ENCODE measurements around the gene IL22.
A peak's percentile ranks its signal among the peaks of the same experiment; 100 is the strongest.

Gene IL22

DNA sequence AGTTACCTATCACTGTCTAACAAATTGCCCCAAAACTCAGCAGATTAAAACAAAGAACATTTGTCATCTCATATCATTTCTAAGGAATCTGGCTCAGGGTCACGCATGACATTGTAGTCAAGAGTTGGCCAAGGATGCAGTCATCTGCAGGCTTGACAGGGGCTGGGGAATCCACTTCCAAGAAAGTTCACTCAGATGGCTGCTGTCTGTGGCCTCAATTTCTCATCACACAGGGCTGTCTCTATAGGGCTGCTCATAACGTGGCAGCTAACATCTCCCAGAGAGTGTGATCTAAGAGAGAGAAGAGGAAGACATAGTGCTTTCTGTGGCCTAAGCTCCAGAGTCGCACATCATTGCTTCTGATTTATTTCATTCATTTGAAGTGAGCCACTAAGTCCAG lies 17.0 kb upstream of the IL22 start:
- Histone ChIP-seq H3K79me2 (ENCODE audit: control insufficient read depth, insufficient read depth, low read length, poor library complexity) (no peaks in the 10 kb centered on the region), H4K8ac (ENCODE audit: low read depth, low read length) (no peak overlapping the region), H3K4me3 (ENCODE audit: low read depth, low read length) (no peak overlapping the region), H4K91ac (ENCODE audit: low read depth, low read length) (no peak overlapping the region), H3K18ac (ENCODE audit: low read length) (no peak overlapping the region), H3K4me2 (ENCODE audit: low read length) (no peak overlapping the region), H3K27ac (ENCODE audit: low read depth, low read length) (no peak overlapping the region), H3K4me1 (ENCODE audit: control insufficient read depth in 1 of 2, insufficient read depth in 2 of 2, low read length in 2 of 2) (no peaks in the 10 kb centered on the region), H2BK120ac (ENCODE audit: insufficient read depth, low read length, poor library complexity) (no peak overlapping the region), H3K79me1 (ENCODE audit: low read length) (no peaks in the 10 kb centered on the region), H3K9me3 (ENCODE audit: insufficient read depth, low read depth, low read length) (no peaks in the 10 kb centered on the region), H2AK5ac (ENCODE audit: low read length) (no peak overlapping the region), H4K12ac (ENCODE audit: low read depth, low read length) (no peak overlapping the region), H2BK12ac (ENCODE audit: low read length) (no peak overlapping the region), H3K4ac (ENCODE audit: low read depth, low read length) (no peak overlapping the region), H2BK5ac (ENCODE audit: low read depth, low read length, poor library complexity) (no peak overlapping the region), H3K36me3 (ENCODE audit: control insufficient read depth in 1 of 2, insufficient read depth in 2 of 2, low read length in 2 of 2) (no peaks in the 10 kb centered on the region), H2AFZ (ENCODE audit: insufficient read depth, low read length, poor library complexity) (no peak overlapping the region), H3K9ac (ENCODE audit: low read length) (no peak overlapping the region), H3K27me3 (ENCODE audit: insufficient read depth, low read length) (no peaks in the 10 kb centered on the region), H3K14ac (ENCODE audit: low read length) (no peak overlapping the region), H3K23ac (ENCODE audit: low read length) (no peak overlapping the region)
- no peak for DNase-seq
- WGBS (ENCODE audit: extremely low coverage, insufficient coverage, insufficient read length) = no CpG with 5 or more reads among the region's 3 CpGs

DNA sequence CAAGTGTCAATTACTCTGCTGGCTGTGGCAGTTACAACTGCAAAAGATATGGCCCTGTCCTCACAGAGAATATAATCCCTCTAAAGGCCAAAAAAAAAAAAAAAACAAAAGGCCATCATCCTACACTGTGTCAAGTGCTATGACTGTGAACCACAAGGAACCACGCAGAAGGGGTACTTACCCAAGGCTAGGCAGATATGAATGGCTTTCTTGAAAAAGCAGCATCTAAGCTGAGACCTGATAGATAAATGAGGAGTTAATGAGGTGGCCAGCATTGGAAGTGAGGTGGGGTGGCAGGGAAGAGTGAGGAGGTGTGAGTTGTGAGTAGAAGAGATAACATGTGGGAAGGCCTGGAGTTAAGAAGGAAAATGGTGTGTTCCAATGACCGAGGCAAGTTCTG lies 16.4 kb upstream of the IL22 start:
- H3K23ac ChIP-seq (ENCODE audit: low read length) = no peak overlapping the region
- no peaks in the 10 kb centered on the region for H3K79me2 ChIP-seq (ENCODE audit: control insufficient read depth, insufficient read depth, low read length, poor library complexity)
- H3K27me3 ChIP-seq (ENCODE audit: insufficient read depth, low read length) = no peaks in the 10 kb centered on the region
- no peak overlapping the region for H3K4me3 ChIP-seq (ENCODE audit: low read depth, low read length)
- DNase-seq = no peak
- no peaks in the 10 kb centered on the region for H3K9me3 ChIP-seq (ENCODE audit: insufficient read depth, low read depth, low read length)
- H4K12ac ChIP-seq (ENCODE audit: low read depth, low read length) = no peak overlapping the region
- H4K91ac ChIP-seq (ENCODE audit: low read depth, low read length) = no peak overlapping the region
- no peak overlapping the region for H2BK5ac ChIP-seq (ENCODE audit: low read depth, low read length, poor library complexity)
- H3K79me1 ChIP-seq (ENCODE audit: low read length) = no peaks in the 10 kb centered on the region
- no peak overlapping the region for H3K27ac ChIP-seq (ENCODE audit: low read depth, low read length)
- H3K4me1 ChIP-seq (ENCODE audit: control insufficient read depth in 1 of 2, insufficient read depth in 2 of 2, low read length in 2 of 2) = no peaks in the 10 kb centered on the region
- H3K14ac ChIP-seq (ENCODE audit: low read length) = no peak overlapping the region
- H3K9ac ChIP-seq (ENCODE audit: low read length) = no peak overlapping the region
- no peak overlapping the region for H4K8ac ChIP-seq (ENCODE audit: low read depth, low read length)
- H2AK5ac ChIP-seq (ENCODE audit: low read length) = no peak overlapping the region
- no peak overlapping the region for H3K4ac ChIP-seq (ENCODE audit: low read depth, low read length)
- H3K36me3 ChIP-seq (ENCODE audit: control insufficient read depth in 1 of 2, insufficient read depth in 2 of 2, low read length in 2 of 2) = no peaks in the 10 kb centered on the region
- no peak overlapping the region for H3K4me2 ChIP-seq (ENCODE audit: low read length)
- no CpG with 5 or more reads among the region's 2 CpGs for WGBS (ENCODE audit: extremely low coverage, insufficient coverage, insufficient read length)
- H2BK120ac ChIP-seq (ENCODE audit: insufficient read depth, low read length, poor library complexity) = no peak overlapping the region
- no peak overlapping the region for H3K18ac ChIP-seq (ENCODE audit: low read length)
- H2AFZ ChIP-seq (ENCODE audit: insufficient read depth, low read length, poor library complexity) = no peak overlapping the region
- H2BK12ac ChIP-seq (ENCODE audit: low read length) = no peak overlapping the region

DNA sequence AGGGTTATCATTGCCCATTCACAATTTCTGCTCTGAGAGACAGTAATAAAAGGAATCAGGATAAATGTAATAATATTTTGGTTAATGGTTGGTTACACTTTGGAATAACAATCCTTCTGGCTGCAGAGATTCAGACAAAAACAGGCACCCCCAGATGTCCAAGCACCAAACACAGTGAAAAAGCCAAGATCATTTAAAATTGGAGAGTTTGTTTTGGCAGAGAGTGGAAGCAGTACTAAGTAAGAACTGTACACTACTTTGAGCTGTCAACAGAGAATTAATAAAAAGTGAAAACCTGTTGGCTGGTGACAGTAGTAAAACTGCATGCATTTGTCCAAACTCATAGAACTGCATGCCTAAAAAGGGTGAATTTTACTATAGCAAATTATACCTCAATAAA lies 15.6 kb upstream of the IL22 start:
- Histone ChIP-seq H3K9ac (ENCODE audit: low read length) (no peak overlapping the region), H3K27me3 (ENCODE audit: insufficient read depth, low read length) (no peaks in the 10 kb centered on the region), H2AFZ (ENCODE audit: insufficient read depth, low read length, poor library complexity) (no peak overlapping the region), H3K79me1 (ENCODE audit: low read length) (no peaks in the 10 kb centered on the region), H3K9me3 (ENCODE audit: insufficient read depth, low read depth, low read length) (no peaks in the 10 kb centered on the region), H3K27ac (ENCODE audit: low read depth, low read length) (no peak overlapping the region), H3K4ac (ENCODE audit: low read depth, low read length) (no peak overlapping the region), H4K12ac (ENCODE audit: low read depth, low read length) (no peak overlapping the region), H3K4me3 (ENCODE audit: low read depth, low read length) (no peak overlapping the region), H2BK12ac (ENCODE audit: low read length) (no peak overlapping the region), H4K8ac (ENCODE audit: low read depth, low read length) (no peak overlapping the region), H4K91ac (ENCODE audit: low read depth, low read length) (no peak overlapping the region), H2BK120ac (ENCODE audit: insufficient read depth, low read length, poor library complexity) (no peak overlapping the region), H3K4me2 (ENCODE audit: low read length) (no peak overlapping the region), H3K23ac (ENCODE audit: low read length) (no peak overlapping the region), H3K18ac (ENCODE audit: low read length) (no peak overlapping the region), H3K36me3 (ENCODE audit: control insufficient read depth in 1 of 2, insufficient read depth in 2 of 2, low read length in 2 of 2) (no peaks in the 10 kb centered on the region), H3K79me2 (ENCODE audit: control insufficient read depth, insufficient read depth, low read length, poor library complexity) (no peaks in the 10 kb centered on the region), H3K14ac (ENCODE audit: low read length) (no peak overlapping the region), H2BK5ac (ENCODE audit: low read depth, low read length, poor library complexity) (no peak overlapping the region), H2AK5ac (ENCODE audit: low read length) (no peak overlapping the region), H3K4me1 (ENCODE audit: control insufficient read depth in 1 of 2, insufficient read depth in 2 of 2, low read length in 2 of 2) (no peaks in the 10 kb centered on the region)
- no peak for DNase-seq

DNA sequence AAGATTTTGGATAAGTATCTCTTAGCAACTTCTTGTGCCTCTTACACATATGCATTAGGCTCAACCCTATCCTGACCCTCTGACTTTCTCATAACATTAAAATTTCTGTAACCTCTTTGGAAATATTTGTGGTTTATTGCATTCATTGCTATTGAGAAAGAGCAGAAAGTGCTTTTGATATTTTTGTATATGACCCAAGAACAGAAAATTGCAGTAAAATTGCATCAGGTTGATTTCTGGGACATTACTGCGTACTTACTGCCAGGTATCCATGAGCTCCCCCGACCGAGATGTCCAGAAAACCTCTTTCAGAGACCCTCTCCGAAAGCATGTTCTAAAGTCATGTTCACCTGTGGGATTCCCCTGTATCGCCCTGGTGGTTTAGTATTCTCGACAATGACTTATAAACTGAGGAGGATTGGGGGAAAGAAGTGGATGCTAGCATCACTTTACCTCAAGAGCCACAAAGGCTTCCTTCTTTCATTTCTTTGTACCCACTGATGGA lies 14.5 kb upstream of the IL22 start:
- Histone ChIP-seq H3K4me2 (ENCODE audit: low read length) (no peak overlapping the region), H4K8ac (ENCODE audit: low read depth, low read length) (no peak overlapping the region), H3K9me3 (ENCODE audit: insufficient read depth, low read depth, low read length) (no peaks in the 10 kb centered on the region), H3K23ac (ENCODE audit: low read length) (no peak overlapping the region), H3K79me1 (ENCODE audit: low read length) (no peaks in the 10 kb centered on the region), H2BK12ac (ENCODE audit: low read length) (no peak overlapping the region), H3K27me3 (ENCODE audit: insufficient read depth, low read length) (no peaks in the 10 kb centered on the region), H2AFZ (ENCODE audit: insufficient read depth, low read length, poor library complexity) (no peak overlapping the region), H3K4me3 (ENCODE audit: low read depth, low read length) (no peak overlapping the region), H2BK120ac (ENCODE audit: insufficient read depth, low read length, poor library complexity) (no peak overlapping the region), H3K4ac (ENCODE audit: low read depth, low read length) (no peak overlapping the region), H3K79me2 (ENCODE audit: control insufficient read depth, insufficient read depth, low read length, poor library complexity) (no peaks in the 10 kb centered on the region), H3K18ac (ENCODE audit: low read length) (no peak overlapping the region), H3K4me1 (ENCODE audit: control insufficient read depth in 1 of 2, insufficient read depth in 2 of 2, low read length in 2 of 2) (no peaks in the 10 kb centered on the region), H4K12ac (ENCODE audit: low read depth, low read length) (no peak overlapping the region), H3K14ac (ENCODE audit: low read length) (no peak overlapping the region), H4K91ac (ENCODE audit: low read depth, low read length) (no peak overlapping the region), H2AK5ac (ENCODE audit: low read length) (no peak overlapping the region), H3K36me3 (ENCODE audit: control insufficient read depth in 1 of 2, insufficient read depth in 2 of 2, low read length in 2 of 2) (no peaks in the 10 kb centered on the region), H3K9ac (ENCODE audit: low read length) (no peak overlapping the region), H3K27ac (ENCODE audit: low read depth, low read length) (no peak overlapping the region), H2BK5ac (ENCODE audit: low read depth, low read length, poor library complexity) (no peak overlapping the region)
- DNase-seq = peak; percentile 22 to 91
- no CpG with 5 or more reads among the region's 6 CpGs for WGBS (ENCODE audit: extremely low coverage, insufficient coverage, insufficient read length)
